ENCODE results near the gene PHYKPL. TPM values are rescaled to one million over a fixed set of nuclear protein-coding genes. Genes with fewer than 3 reads are reported as not detected.

Gene PHYKPL
- total and polyA plus RNA-seq, 2 of the 4 experiments (the other 2 are of a cell fraction), result 10.0 to 24.5 TPM

DNA sequence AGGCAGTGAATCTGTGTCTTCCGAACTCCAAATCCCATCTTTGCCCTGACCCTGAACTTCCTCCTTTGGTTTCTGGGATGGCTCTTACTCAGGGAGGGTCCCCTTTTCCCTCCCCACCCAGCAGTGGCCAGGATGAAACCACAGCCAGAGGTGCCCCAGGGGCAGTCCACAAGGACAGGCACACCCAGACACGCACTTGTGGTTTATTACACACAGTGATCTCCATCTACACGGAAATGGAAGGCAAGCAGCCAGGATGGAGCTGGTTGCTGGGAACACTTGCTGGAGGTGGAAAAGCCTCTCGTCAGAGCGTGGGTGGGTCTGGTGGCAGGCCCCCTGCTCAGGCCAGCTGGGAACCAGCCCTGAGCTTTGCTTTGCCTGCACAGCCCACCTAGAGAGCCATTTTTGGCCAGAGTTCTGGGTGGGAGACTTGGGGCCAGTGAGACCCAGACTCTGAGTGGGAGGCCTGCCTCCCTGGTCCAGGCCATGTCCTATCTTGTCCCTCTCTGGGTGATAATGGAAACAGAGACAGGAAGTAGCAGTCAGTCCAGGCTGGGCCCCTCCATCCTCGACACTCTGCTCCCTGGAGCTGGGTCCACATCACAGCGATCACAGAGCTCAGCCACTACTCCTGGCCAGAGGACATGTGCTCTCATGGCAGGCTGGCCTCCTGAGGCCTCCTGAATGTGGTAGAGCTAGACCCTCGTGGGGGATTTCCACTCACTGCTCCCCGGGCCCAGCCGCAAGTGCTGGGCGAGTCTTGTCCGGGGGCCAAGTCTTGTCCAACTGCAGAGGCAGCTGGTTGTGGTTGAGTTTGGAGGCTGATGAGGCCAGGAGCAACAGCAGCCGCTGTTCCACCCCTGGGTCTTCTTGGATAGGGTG is 5.1 kb upstream of the PHYKPL start:
- H3K4me1 ChIP-seq (ENCODE audit: control insufficient read depth, insufficient read depth, low read length), result peaks cover 3% of the 10 kb centered on the region; the same call in 1 of the 2 replicates
- H3K27me3 ChIP-seq (ENCODE audit: control insufficient read depth, insufficient read depth, low read length), result no peaks in the 10 kb centered on the region
- no peak overlapping the region for H3K4me2 ChIP-seq (ENCODE audit: low read depth, low read length)
- H2BK120ac ChIP-seq (ENCODE audit: low read depth, low read length), result no peak overlapping the region
- CTCF ChIA-PET, result interaction anchor here (0.6 kb wide), 1 partner anchor 1608 kb away, joined by 4 read pairs; the partner anchor contains the start of gene SNCB
- no peaks in the 10 kb centered on the region for H3K9me3 ChIP-seq (ENCODE audit: control insufficient read depth, insufficient read depth, low read length)
- BruUV-seq (replicated peaks), result no TSS peak
- ATAC-seq (ENCODE audit: low read depth) (no peak), DNase-seq (peak; percentile 15)
- no peak overlapping the region for H2BK5ac ChIP-seq (ENCODE audit: low read depth, low read length, poor library complexity, severe bottlenecking)
- no peak overlapping the region for H3K27ac ChIP-seq (ENCODE audit: insufficient read depth, low read length)
- POLR2A ChIA-PET (ENCODE audit: unreplicated experiment), result no interaction called here
- H3K79me1 ChIP-seq (ENCODE audit: low read depth in 1 of 2, low read length in 2 of 2), result no peaks in the 10 kb centered on the region
- H3K4ac ChIP-seq (ENCODE audit: low read depth, low read length), result no peak overlapping the region
- H3K4me3 ChIP-seq (ENCODE audit: insufficient read depth, low read depth, low read length), result no peak overlapping the region
- intact Hi-C loops (cut with micrococcal nuclease), result no loop called here
- no peak overlapping the region for H3K56ac ChIP-seq (ENCODE audit: extremely low read depth, insufficient read depth, low read length)
- no peak overlapping the region for H3K23ac ChIP-seq (ENCODE audit: low read depth, low read length)
- no peak overlapping the region for H4K5ac ChIP-seq (ENCODE audit: low read depth, low read length)
- H4K20me1 ChIP-seq (ENCODE audit: insufficient read depth, low read length), result no peaks in the 10 kb centered on the region
- no peak overlapping the region for H3K18ac ChIP-seq (ENCODE audit: low read depth, low read length)
- no peak overlapping the region for H2BK15ac ChIP-seq (ENCODE audit: low read depth, low read length)
- dilution Hi-C loops (cut with HindIII; ENCODE audit: low sequenced_read_pairs, unreplicated experiment), result no loop called here
- no peak overlapping the region for H2BK20ac ChIP-seq (ENCODE audit: low read depth, low read length)
- WGBS, 2 experiments (ENCODE audit: extremely low coverage in 2 of 2, insufficient read length in 1 of 2), result 58% methylated on average over 2 of the region's 13 CpGs; no CpG with 5 or more reads in 1 of the 2 experiments
- peaks cover 7% of the 10 kb centered on the region for H3K9me1 ChIP-seq (ENCODE audit: insufficient read depth, low read length)
- no peak overlapping the region for H3K9ac ChIP-seq (ENCODE audit: low read depth, low read length)
- no peak overlapping the region; the same call in 1 of the 2 replicates for H2AK5ac ChIP-seq (ENCODE audit: low read depth, low read length)
- peak overlapping the region; percentile 20 for H2AK9ac ChIP-seq (replicated peaks; ENCODE audit: low read depth, low read length, poor library complexity)
- H4K91ac ChIP-seq (ENCODE audit: insufficient read depth, low read depth, low read length), result no peak overlapping the region
- peak overlapping the region; percentile 23 for H2AFZ ChIP-seq (replicated peaks; ENCODE audit: low read length, poor library complexity)
- H3K36me3 ChIP-seq (ENCODE audit: control insufficient read depth, insufficient read depth, low read length), result no peaks in the 10 kb centered on the region
- no peak overlapping the region for H3K14ac ChIP-seq (replicated peaks; ENCODE audit: low read depth, low read length)
- H4K8ac ChIP-seq (ENCODE audit: low read depth in 2 of 2, low read length in 2 of 2), result no peak overlapping the region
- in situ Hi-C loops (cut with MboI; ENCODE audit: low sequenced_read_pairs), result no loop called here
- no peak for TF ChIP-seq CEBPB (IDR thresholded peaks at IDR 0.05; ENCODE audit: low read depth, low read length)
- TF ChIP-seq BHLHE40 (IDR thresholded peaks at IDR 0.05; ENCODE audit: low read depth, low read length), result no peak
- TF ChIP-seq RCOR1 (IDR thresholded peaks at IDR 0.05; ENCODE audit: insufficient replicate concordance, low read length), result no peak
- TF ChIP-seq RAD21 (IDR thresholded peaks at IDR 0.05; ENCODE audit: low read length), result no peak
- no peak for TF ChIP-seq FOS (IDR thresholded peaks at IDR 0.05; ENCODE audit: low read depth, low read length)
- no peak for TF ChIP-seq MXI1 (IDR thresholded peaks at IDR 0.05; ENCODE audit: borderline replicate concordance, low read depth, low read length)
- TF ChIP-seq SMC3 (IDR thresholded peaks at IDR 0.05; ENCODE audit: low read depth, low read length), result no peak
- no peak for TF ChIP-seq MAFK (IDR thresholded peaks at IDR 0.05; ENCODE audit: low read depth, low read length)
- TF ChIP-seq, protein P1, sequence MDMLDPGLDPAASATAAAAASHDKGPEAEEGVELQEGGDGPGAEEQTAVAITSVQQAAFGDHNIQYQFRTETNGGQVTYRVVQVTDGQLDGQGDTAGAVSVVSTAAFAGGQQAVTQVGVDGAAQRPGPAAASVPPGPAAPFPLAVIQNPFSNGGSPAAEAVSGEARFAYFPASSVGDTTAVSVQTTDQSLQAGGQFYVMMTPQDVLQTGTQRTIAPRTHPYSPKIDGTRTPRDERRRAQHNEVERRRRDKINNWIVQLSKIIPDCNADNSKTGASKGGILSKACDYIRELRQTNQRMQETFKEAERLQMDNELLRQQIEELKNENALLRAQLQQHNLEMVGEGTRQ (IDR thresholded peaks at IDR 0.05; ENCODE audit: low read depth, low read length), result no peak
- no peak for TF ChIP-seq RFX5 (IDR thresholded peaks at IDR 0.05; ENCODE audit: low read depth, low read length)
- TF ChIP-seq, protein P2, sequence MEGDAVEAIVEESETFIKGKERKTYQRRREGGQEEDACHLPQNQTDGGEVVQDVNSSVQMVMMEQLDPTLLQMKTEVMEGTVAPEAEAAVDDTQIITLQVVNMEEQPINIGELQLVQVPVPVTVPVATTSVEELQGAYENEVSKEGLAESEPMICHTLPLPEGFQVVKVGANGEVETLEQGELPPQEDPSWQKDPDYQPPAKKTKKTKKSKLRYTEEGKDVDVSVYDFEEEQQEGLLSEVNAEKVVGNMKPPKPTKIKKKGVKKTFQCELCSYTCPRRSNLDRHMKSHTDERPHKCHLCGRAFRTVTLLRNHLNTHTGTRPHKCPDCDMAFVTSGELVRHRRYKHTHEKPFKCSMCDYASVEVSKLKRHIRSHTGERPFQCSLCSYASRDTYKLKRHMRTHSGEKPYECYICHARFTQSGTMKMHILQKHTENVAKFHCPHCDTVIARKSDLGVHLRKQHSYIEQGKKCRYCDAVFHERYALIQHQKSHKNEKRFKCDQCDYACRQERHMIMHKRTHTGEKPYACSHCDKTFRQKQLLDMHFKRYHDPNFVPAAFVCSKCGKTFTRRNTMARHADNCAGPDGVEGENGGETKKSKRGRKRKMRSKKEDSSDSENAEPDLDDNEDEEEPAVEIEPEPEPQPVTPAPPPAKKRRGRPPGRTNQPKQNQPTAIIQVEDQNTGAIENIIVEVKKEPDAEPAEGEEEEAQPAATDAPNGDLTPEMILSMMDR (conservative IDR thresholded peaks at IDR 0.05; ENCODE audit: low read depth, low read length), result no peak
- TF ChIP-seq POLR2A (IDR thresholded peaks at IDR 0.05; ENCODE audit: low read depth, low read length), result no peak
- TF ChIP-seq, protein P3, sequence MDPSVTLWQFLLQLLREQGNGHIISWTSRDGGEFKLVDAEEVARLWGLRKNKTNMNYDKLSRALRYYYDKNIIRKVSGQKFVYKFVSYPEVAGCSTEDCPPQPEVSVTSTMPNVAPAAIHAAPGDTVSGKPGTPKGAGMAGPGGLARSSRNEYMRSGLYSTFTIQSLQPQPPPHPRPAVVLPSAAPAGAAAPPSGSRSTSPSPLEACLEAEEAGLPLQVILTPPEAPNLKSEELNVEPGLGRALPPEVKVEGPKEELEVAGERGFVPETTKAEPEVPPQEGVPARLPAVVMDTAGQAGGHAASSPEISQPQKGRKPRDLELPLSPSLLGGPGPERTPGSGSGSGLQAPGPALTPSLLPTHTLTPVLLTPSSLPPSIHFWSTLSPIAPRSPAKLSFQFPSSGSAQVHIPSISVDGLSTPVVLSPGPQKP (IDR thresholded peaks at IDR 0.05; ENCODE audit: borderline replicate concordance, low read depth, low read length), result no peak
- no peak for TF ChIP-seq MAZ (IDR thresholded peaks at IDR 0.05; ENCODE audit: borderline replicate concordance, low read depth, low read length)
- no peak for TF ChIP-seq CHD1 (IDR thresholded peaks at IDR 0.05; ENCODE audit: low read depth, low read length)

Data from IMR-90 (cell line).